Left renal pelvis (tissue), 4 donors: ENCODE data around the gene GARNL3. TPM values are rescaled to one million over a fixed set of nuclear protein-coding genes. Genes with fewer than 3 reads are reported as not detected.
A peak's percentile ranks its signal among the peaks of the same experiment; 100 is the strongest.

Source experiments
- DNase-seq, 4 donors: peaks; one replicate each; pipeline ENCODE4 v3.0.0-alpha.2; 2013; ENCODE audit warnings: low read depth in 4 of 4, low spot score in 3 of 4
- polyA plus RNA-seq, 4 donors: library from polyadenylated mRNA; unstranded; fragments of 120-200 nt; gene quantifications; one replicate each; pipeline ENCODE4 v1.2.1, GENCODE V29; 2013; ENCODE audit not compliant: insufficient read length in 4 of 4

GARNL3 gene
- polyA plus RNA-seq, 4 donors, result 13.7 to 30.4 (median 17.1) TPM

DNA sequence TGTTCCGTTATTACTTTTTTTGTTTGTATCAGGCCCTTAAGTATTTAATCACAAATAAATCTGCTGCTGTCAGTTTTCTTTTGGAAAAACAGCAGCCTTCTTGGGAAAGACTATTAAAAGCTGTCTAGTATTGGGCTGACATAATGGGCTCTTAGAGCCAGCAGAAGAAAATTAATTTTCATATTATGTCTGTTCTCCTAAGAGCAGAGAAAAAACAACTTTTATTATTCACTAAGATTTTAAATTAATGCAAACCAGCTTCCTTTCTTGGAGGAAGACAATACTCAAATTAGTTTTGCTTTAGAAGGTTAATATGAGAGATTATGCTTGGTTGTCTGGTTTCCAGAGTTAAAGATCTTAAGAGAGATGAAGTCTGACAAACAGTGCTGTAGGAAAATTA lies 30.6 kb upstream of the GARNL3 start:
- DNase-seq, result no peak

DNA sequence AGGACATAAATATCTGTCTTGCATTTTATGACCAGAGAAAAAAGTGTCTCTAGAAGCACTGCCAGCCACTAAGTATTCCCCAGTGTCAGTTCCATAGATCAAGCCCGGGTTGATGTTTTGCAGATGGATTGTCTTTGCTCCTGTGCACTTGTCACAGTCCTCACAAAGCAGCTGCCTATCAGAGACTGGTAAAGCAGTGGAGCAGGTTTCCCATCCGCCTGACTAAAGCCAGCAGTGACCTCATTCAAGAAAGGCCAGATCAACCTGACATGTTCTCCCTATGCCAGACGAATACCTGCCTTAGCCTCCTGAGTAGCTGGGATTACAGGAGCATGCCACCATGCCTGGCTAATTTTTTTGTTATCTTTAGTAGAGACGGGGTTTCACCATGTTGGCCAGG lies 26.8 kb upstream of the GARNL3 start:
- DNase-seq, result no peak

- DNase-seq, result no peak
These were observed 23.2 kb upstream of the GARNL3 start for GRCh38 chr9:127241354-127241753.

- DNase-seq, result peak; percentile 84 to 93 (median 86)
These were observed 19.7 kb upstream of the GARNL3 start for GRCh38 chr9:127244609-127245601.

DNA sequence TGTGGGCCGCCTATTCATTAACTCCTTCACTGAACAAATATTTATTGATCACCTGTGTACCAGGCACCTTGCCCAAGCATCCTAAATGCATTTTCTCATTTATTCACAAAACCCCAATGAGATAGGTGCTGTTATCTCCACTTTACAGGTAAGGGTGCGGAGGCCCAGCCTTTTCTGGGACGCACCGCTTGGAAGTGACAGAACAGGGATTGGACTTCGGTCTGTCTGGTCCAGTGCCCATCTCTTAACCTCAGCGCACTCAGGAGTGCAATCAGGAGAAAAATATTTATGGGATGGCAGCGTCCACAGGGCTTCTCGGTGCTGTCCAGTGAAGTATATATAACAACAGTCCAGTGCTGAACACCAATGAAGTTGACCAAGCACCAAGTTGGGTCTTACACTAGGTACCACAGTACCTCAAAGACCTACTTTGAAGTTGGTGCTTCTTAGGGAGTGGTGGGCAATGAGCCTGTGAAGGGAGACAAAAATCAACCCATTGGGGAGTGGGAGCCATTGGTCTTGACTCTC lies 18.9 kb upstream of the GARNL3 start:
- no peak for DNase-seq

GRCh38 chr9:127248241-127248640 lies 16.3 kb upstream of the GARNL3 start:
- DNase-seq, result no peak

GRCh38 chr9:127249877-127250276 lies 14.7 kb upstream of the GARNL3 start:
- DNase-seq, result no peak

DNA sequence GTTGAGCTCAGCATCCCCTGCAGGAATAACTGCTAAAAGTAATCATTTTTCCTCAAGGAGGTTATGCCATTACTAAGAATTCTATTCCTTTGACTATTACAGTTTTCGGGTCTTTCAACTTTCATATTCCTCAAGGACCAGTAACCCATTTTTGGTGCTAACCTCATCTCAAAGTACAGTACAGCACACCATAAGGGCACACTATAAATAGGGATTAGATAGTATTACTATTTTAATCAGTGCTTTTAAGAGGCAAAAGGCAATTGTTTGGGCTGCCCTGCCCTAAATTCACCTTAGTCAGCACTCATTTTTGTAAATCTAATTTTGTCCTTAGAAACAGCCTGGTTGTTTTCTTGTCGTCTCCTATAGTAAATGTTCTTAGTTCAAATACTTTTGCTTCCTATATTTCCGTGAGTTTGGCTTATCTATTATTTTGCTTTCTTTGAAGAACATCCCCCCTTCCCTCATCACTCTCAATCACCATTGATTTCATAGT lies 13.6 kb upstream of the GARNL3 start:
- no peak for DNase-seq

DNA sequence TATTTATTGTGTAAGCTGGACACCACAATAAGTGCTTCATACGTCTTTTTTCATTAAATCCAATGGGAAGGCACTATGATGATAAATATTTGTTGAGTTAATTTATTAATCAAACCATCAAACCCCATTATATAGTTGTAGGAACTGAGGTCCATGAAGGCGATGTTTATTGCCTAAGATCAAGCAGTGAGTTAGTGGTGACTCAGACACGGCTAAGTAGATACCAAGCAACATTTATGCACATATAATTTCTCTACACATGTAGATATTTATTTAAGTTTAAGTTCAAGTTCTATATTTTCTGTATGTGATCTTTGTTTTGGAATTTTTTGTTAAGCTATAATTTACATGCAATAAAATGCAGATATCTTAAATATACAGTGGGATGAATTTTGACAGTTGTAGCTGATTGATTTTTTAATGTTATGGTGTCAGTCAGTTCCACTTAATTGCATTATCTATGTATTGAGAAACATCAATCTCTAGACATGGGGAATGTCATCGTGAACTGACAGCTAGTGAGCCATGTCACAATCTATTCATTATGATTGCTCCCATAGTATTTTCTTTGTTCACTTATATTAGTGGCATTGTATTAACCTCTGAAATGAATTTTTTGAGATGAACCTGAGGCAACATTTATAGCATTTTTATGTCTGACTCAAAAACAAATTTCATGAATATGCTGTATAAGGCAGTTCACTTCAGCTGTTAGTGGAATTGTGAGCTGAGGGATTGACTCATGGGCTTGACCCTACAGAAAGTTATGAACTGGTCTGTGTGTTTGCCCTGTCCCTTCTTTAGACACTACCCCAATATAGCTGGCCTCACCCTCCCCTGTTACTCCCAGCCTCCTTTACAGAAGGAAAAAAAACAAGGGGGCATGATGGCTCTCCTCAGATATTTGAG lies 11.9 kb upstream of the GARNL3 start:
- no peak for DNase-seq

DNA sequence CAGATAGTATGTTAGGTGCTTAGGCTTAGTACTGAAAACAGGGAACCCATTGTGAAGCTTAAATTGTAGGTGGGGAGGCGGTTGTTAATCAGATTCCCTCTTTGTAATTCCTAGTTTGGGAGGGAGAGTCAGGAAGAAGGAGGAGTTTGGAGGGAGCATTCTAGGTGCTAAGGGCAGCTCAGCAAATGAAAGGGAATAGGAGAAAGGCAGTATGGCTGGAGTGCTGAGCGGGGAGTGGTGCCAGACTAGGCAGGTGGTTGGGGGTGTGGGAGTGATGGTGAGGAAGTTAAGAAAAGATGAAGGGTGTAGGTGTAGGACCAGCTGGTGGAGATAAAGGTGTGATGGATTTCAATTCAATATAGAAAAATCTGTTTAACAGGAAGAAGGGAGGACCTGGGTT lies 11.1 kb upstream of the GARNL3 start:
- DNase-seq, result no peak

GRCh38 chr9:127255692-127256091 lies 8.9 kb upstream of the GARNL3 start:
- no peak for DNase-seq

- DNase-seq, result no peak
These were observed 8.2 kb upstream of the GARNL3 start for GRCh38 chr9:127256324-127256723.

DNA sequence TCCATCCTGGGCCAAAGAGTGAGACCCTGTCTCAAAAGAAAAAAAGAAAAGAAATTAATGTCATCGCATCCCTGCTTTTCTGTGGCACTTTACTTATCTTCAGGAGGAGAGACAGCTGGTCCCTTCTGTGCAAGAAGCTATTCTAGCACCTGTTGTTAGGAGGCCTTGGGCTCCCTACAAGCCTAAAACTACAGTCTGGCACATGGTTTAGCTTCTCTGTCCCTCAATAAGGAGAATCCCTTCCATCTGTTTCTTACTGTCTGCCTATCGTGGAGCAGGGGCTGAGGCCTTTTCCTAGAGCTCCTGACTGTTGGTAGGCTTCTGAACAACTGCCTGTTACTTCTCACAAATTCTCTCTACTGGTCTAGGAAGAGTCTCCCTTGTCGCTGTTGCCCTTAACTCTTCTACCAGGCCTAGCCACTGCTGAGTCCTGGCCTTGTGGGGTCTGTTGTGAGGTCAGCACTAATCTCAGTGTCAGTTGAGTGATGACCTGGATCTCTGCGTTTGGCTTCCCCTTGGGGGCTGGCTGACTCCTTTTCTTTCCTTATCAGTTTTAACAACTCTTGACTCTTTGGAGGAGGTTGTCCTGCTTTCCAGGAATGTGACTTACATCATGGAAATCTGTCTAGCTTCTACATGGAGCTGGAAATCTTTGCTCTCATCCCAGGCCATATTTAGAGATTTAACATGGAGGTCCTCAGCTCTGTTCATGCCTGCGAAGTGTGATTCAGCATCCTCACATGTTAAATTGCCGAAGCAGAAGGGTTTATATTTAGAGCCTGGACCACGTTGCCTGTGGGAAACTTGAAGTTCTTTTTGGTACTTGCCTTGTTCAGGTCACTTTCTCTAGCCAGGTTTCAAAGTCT lies 5.7 kb upstream of the GARNL3 start:
- no peak for DNase-seq

GRCh38 chr9:127262602-127263001 lies 2.0 kb upstream of the GARNL3 start:
- DNase-seq, result no peak

GRCh38 chr9:127263237-127263636 lies 1.3 kb upstream of the GARNL3 start:
- no peak for DNase-seq

GRCh38 chr9:127263664-127264063 lies 910 bp upstream of the GARNL3 start:
- DNase-seq, result no peak

DNA sequence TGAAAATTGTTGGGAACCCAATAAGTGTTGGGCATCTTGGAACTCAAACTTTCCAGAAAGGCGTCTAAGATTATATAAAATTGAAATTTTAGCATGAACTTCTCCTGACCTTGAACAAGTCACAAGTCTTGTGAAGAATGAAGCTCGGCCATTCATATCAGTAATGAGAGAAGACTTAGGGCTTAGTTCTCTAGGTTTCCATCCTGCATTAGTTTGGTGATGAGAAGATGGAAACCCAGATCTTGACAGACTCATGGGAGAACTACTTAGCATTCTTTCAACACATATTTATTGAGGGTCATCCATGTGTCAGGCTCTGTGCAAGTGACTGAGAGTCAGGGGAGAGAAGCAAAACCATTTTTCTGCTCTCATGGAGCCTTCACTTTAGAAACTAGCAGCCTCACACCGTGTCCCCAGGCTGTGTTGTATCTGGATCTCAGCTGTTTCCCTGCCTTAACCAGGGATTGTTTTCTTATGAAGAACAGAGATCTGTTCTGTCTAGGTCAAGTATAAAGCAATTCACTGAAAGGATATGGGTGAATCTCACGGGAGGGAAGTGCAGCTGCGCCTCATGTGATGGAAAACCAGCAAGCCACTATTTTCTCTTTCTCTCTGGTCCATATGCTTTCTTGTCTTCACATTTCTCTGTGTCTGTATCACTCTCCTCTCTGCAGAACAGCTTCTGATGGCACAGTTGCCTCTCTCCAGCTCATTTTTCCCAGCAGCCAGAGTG lies 3.4 kb downstream of the GARNL3 start:
- no peak for DNase-seq

- DNase-seq, result no peak
These were observed 4.9 kb downstream of the GARNL3 start for GRCh38 chr9:127269449-127269848.

- DNase-seq, result no peak
These were observed 8.8 kb downstream of the GARNL3 start for GRCh38 chr9:127273326-127273725.
